HG03045 (cell line): Measurements from ENCODE around the gene SYNPO2L.

Source experiments
- ATAC-seq: cut with Tn5 transposase; IDR thresholded peaks from one replicate; pipeline ENCODE4 v1.9.1; 2021; ENCODE audit warnings: mild to moderate bottlenecking, moderate library complexity; ENCODE audit not compliant: unreplicated experiment

Gene SYNPO2L

GRCh38 chr10:73648975-73649829, 6.6 kb downstream of the SYNPO2L start:
- no peak for ATAC-seq

- ATAC-seq: no peak
Observed at GRCh38 chr10:73647875-73648651, 7.8 kb downstream of the SYNPO2L start.

GRCh38 chr10:73647211-73647874, 8.5 kb downstream of the SYNPO2L start:
- ATAC-seq: no peak

GRCh38 chr10:73646598-73647041, 9.2 kb downstream of the SYNPO2L start:
- ATAC-seq: no peak

- ATAC-seq: no peak
Observed at GRCh38 chr10:73645251-73645650, 10.6 kb downstream of the SYNPO2L start.

- ATAC-seq: no peak
Observed at GRCh38 chr10:73644767-73645166, 11.1 kb downstream of the SYNPO2L start.

GRCh38 chr10:73644015-73644743, 11.7 kb downstream of the SYNPO2L start:
- ATAC-seq: no peak

- ATAC-seq: no peak
Observed at GRCh38 chr10:73643362-73643761, 12.5 kb downstream of the SYNPO2L start.

GRCh38 chr10:73641328-73642060, 14.3 kb downstream of the SYNPO2L start, which contains the start of gene MYOZ1:
MYOZ1 (minus strand) TSS chr10:73641474; CDS start chr10:73640017, 1,457 bp downstream.
- no peak for ATAC-seq

- no peak for ATAC-seq
Observed at GRCh38 chr10:73639286-73639685, 16.5 kb downstream of the SYNPO2L start.

GRCh38 chr10:73635781-73636180, 20.0 kb downstream of the SYNPO2L start:
- ATAC-seq: no peak

GRCh38 chr10:73634421-73634820, 21.4 kb downstream of the SYNPO2L start:
- ATAC-seq: no peak

GRCh38 chr10:73629165-73629564, 26.7 kb downstream of the SYNPO2L start:
- no peak for ATAC-seq

GRCh38 chr10:73628405-73628804, 27.4 kb downstream of the SYNPO2L start:
- no peak for ATAC-seq

GRCh38 chr10:73627300-73627699, 28.5 kb downstream of the SYNPO2L start:
- ATAC-seq: no peak

- ATAC-seq: peak; percentile 95
Observed at GRCh38 chr10:73625884-73626752, 29.7 kb downstream of the SYNPO2L start.

GRCh38 chr10:73625004-73625883, 30.6 kb downstream of the SYNPO2L start:
- ATAC-seq: peak; percentile 41

- ATAC-seq: no peak
Observed at GRCh38 chr10:73623056-73623455, 32.8 kb downstream of the SYNPO2L start.
